ENCODE data around the gene POR.
"Not testable (repeated sequence)": the region's sequence is repeated elsewhere in the genome, so short reads cannot be mapped to it uniquely, and the experiment has no call there.

Gene POR

DNA sequence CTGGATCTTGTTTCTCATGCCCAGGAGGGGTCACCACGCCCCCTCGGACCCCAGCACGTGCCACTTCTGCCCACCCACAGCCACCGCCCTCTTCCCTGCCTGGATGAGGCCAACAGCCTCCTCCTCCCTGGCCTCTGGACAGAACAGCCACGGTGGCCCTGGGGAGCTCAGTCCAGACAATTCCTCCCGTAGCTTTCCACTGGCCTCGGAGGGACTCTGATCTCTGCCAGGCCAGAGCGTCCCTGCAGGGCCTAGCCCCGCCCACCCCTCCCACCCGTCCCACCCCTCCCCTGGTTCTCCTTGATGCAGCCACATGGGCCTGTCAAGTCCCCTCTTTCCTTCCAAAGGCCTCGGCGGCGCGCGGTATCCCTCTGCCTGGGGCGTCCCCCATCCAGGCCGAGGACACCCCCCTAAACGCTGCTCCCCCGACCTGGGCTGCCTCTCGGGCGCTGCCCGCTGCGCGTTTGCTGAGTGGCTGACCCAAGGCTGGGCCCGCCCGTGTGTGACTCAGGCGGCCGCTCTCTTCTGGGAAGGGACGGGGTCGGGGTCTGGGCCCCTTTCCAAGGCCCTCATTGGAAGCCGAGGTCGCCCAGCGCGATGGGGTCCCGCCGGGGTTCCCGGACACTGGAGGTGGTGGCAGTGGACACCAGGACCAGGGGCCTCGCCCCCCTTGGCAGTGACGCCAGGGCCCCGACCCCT lies 78.9 kb downstream of the POR start:
- no peak for DNase-seq

DNA sequence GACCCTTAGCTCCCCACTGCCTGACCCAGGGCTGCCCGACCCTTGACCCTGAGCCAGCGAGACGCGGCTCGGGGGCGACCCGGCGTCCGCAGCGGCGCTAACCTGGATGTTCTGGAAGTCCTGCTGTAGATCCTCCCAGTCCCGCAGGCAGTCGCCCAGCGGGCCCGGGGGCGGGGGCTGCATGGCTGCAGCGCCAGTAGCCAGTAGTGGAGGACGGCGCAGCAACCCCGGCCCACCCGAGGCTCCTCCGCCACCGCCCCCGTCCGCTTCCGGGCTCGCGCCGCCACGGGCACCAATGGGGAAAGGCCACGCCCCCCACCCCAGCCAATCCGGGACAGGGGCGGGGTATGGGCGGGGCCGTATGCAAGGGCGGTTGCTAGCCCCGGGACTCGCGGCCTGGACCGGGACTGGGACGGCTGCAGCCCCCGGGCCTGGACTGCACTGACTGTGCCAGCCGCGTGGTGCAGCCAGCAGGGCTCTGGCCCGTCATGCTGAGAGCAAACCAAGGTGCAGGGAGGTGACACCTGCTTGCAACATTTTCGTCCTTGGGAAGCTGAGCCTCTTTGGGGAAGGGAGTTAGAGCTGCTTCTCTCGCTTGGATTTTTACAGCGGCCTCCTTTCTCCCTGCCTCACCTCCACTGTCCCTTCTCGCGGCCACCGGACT lies 79.6 kb downstream of the POR start, which contains the start of gene TMEM120A:
Gene TMEM120A (minus strand): TSS at position 208 of the 664 bp plus-strand sequence. CDS start 25 bp downstream, at position 183.
- peak; percentile 87 for DNase-seq

DNA sequence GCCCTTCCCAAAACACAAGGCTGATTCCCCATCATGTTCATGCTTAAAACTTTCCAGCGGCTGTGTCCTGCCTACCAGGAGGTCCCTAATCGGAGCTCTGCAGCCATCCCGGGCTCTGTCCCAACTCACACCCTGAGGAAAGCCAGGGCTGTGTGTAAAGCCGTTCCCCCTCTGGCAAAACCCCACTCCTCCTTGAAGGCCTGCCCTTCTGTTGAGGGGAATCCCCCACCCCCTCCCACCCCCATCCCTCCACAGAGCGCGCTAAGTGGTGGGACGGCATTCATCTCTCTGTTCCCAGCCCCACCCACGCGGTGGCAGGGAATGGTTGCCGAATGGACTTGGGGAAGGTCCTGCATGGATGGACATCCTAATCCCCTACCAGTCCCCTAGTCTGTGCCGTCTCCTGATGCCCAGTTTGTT lies 80.1 kb downstream of the POR start:
- DNase-seq = no peak

DNA sequence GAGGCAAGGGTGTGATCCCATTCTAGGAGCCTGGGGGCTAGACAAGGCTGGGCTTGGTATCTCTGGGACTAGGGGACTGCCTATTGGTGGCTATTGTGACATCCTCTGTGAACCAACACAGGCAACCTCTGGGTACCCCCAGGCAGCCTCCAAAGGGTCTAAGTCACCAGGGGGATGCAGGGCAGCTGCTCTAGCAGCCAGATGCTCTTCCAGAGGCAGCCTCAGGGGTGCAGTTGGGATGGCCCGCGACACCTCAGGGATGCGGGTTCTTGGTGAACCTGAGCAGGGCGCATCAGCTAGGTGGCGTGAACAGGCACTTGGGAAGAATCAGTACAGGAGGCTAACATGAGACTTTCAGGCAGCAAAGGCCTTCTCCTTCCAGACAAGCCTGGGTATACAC lies 81.0 kb downstream of the POR start:
- DNase-seq = no peak

DNA sequence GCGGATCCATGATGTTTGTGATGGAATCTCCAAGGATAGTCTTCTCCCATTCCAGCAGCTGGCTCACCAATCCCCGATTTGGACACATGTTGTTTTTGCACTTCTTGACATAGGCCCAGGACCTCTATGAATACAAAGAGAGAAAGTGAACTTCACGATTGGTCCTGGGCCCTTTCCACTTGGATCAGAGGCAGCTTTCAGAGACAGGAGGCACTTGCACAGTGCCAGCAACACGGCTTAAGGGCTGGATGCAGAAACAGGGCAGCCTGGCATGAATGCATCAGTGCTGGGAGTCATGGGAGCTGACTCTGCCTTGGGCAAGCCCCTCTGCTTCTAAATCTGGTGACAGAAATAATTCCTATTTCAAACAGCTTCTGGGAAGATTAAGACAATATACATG lies 81.5 kb downstream of the POR start:
- no peak for DNase-seq

DNA sequence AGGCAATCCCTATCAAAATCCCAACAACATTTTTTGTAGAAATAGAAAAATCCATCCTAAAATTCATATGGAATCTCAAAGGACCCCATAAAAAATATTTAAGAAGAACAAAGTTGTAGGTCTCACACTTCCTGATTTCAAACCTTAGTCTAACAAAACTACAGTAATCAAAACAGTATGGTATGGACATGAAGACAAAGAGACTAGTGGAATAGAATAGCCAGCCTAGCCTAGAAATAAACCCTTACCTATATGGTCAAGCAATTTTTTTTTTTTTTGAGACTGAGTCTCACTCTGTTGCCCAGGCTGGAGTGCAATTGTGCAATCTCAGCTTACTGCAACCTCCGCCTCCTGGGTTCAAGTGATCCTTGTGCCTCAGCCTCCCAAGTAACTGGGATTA lies 83.1 kb downstream of the POR start:
- DNase-seq = no peak

DNA sequence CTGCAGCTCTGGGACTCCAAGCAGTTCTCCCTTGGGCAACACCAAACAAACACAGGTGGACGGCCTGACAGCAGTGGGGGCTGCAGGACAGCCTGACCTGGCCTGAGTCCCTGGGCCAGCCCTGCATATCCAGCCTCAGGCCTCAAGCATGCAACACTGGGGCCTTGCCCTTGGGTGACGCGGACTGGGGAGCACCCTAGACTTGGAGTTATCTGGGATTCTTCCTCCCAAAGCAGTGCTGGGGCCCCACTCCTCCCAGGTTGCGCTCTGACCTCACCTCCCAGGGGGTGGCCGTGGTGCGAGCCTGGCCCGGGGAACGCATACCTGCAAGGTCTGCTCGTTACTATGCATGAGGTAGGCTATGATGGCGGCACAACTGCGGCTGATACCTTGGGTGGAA lies 85.6 kb downstream of the POR start:
- no peak for DNase-seq

DNA sequence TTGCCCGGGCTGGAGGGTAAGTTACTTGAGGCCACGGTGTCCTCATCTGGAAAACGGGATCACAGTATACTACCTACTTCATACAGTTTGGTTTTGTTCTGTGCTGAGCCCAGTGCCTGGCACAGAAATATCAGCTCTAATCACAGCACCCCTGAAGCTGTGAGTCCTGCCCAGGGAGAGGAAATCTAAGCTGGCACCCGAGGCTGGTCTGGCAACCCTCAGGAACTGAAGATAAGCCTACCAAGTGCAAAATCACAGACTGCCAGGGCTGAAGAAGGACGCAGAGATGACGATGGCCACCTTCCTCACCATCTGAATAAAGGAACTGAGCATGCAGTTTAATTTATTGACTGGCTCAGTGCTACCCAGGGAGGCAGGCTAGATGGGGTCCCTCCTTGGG lies 87.2 kb downstream of the POR start:
- DNase-seq = no peak

DNA sequence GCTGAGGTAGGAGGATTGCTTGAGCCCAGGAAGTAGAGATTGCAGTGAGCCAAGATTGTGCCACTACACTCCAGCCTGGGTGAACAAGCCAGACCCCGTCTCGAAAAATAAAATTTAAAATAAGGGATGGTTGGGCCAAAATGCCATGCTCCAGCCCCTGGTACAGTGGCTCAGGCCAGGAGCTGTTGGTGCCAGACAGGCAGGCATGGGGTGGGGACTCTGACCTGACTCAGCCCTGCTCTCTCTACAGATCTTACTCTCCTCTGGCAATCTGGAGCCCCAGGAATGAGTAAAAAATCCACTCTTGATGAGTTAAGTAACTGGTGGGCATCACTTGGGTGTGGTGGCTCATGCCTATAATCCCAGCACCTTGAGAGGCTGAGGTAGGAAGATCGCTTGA lies 87.9 kb downstream of the POR start:
- DNase-seq = no peak

DNA sequence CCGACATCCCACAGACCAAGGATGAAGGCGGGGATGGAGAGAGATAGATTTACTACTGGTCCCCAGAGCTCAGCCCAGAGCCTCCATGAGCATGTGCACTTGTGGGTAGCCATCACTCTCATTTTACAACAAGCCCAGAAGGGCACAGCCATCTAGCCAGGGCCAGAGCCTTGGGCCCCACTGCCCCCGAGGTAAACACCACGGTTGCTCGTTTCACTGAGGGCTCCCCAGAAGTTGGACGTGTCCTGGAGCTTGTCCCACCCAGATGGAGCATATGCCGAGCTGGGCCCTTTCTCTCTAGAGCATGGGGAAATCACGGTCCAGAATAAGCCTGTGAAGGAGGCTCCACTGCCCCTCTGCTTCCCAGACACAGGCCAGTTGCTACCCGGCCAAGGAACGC lies 88.4 kb downstream of the POR start:
- DNase-seq = no peak

DNA sequence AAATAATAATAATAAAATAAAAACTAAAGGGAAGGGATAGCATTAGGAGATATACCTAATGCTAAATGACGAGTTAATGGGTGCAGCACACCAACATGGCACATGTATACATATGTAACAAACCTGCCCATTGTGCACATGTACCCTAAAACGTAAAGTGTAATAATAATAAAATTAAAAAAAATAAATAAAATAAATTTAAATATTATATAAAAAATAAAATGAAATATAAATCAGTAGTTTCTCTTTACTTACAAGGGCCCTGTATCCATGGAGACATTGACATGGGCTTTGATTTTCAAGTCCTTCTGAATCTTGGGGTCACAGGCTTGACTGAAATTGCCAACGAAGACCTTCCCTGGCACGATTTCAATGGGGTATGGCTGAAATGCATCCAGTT lies 90.0 kb downstream of the POR start:
- DNase-seq = not testable (repeated sequence)

DNA sequence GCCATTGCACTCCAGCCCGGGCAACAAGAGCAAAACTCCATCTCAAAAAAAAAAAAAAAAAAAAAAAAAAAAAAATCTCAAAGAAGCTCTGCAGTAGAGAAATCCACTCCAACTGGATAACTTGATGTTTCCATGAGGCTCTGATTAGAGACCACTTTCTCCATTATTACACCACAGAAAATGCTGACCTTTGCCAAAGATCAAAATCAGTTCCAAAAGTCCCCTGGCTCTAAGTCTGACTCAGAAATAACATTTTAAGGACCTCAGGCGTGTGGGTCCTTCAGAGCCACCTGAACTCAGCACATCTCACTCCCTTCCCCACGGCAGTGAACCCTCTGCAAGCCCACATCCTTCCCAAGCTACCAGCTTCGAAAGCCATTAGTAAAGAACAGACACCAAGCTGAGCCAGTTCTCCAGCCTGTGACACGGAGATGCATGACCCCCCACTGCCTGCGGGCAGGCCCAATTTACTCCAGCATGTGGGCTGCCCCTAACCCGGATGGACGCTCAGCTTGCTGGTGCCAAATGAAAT lies 93.3 kb downstream of the POR start:
- peak; percentile 29 for DNase-seq

DNA sequence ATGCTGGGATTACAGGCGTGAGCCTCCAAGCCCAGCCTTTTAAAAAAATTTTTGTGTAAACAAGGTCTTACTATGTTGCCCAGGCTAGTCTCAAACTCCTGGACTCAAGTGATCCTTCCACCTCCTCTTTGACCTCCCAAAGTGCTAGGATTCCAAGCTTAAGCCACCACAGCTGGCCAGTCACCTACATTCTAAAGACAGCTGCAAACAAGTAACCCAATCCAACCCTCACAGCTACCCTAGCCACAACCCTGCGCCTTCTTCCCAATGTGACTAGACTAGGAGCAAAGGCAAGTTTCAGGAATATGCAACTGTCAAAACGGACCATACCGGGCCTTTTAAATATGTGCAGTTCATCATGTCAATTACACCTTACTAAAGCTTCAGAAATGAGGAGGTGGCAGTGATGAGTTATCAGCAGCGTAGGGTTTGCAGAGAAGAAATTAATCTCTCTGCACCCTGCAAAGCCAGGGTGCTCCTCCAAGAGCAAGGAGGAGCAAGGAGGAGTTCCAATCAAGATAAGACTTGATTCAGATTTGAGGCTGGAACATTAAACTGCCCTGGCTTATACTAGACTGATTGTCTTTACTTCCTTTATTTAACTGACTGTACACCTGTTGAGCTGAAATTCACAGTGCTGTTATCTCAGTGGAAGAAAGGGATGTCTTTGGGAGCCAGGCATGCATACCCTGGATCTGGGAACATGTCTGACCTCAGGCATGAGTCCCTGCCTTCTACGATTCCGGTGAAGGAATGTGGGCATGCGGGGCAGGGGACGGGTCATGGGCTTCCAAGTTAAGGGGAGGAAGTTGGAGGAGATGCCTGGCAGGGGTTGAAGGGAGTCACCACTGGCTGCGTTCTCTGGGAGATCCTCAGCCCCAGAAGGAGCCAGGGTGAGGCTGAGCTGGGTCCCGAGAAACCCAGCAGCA lies 95.0 kb downstream of the POR start:
- DNase-seq = no peak

DNA sequence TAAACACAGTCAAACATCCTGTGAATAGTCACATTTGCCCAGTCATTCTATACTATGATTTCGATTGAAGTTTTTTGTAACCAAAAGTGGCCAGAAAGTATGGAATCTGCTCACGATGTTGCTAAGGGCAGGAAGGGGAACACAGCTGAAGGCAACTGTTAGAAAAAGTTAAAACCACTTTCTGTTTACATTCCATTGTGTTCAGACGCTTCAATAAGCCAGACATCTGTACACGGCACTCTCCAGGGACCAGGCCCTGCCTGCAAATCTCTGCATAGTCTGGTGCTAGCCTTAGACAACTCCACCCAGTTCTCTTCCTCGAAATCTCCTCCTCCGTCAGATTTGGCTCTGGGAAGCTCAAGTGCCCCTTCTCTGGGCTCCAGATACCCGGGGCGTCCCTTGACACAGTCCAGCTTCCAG lies 96.5 kb downstream of the POR start:
- no peak for DNase-seq

DNA sequence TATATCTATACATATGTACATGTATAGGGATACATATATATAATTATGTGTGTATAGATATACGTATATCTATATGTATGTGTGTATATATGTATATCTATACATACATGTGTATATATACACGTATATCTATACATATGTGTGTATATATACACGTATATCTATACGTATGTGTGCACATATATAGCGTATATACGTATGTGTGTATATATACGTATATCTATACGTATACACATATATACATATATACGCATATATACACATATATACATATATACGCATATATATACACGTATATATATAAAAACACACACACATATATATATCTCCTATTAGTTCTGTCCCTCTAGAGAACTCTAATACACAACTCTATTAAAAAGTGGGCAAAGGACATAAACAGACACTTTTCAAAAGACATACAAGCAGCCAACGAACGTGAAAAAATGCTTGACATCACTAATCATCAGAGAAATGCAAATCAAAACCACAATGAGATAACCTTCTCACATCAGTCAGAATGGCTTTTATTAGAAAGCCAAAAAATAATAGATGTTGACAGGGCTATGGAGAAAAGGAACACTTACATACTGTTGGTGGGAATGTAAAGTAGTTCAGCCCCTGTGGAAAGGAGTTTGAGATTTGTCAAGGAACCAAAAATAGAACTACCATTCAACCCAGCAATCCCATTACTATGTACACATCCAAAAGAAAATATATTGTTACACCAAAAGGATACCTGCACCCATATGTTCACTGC lies 101.4 kb downstream of the POR start:
- no peak for DNase-seq

DNA sequence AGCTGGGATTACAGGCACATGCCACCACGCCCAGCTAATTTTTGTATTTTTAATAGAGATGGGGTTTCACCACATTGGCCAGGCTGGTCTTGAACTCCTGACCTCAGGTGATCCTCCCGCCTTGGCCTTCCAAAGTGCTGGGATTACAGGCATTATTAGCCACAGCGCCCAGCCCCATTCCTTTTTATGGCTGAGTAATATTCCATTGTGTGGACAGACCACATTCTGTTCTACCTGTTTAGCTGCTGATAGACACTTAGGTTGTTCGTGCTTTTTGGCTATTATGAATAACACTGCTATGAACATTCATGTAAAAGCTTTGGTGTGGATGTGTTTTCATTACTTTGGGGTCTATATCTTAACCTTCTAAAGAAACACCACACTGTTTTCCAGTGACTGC lies 103.6 kb downstream of the POR start:
- DNase-seq = not testable (repeated sequence)

DNA sequence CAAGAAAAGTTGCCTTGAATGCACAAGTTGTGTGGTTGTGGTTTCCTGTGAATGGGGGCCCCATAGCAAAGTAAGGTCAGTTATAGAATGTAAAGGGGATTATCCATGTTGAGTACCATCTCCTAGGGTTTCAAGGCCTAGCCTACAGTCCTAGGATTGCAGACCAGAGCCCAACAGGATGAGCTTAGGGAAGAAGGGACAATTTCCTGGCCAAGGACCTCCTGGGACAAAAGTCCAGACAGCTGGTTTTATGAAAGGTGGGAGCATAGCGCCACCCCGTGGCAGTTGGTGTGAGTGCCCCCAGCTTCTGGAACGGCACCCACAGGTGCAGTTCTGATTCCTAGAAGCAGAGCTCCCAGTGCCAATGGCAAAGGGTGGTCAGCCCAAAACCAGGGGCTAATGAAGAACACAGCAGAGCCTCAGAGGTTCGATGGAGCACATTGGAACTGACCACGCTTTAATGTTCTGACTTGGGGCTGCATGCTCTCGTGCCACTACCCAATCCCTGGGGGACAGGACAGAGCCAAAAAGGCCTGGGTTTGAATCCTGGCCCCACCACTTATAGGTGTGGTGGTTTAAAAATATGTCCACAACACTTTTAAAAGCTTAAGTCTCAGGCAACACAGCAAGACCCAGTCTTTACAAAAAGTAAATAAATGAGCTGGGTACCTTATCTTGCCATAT lies 105.2 kb downstream of the POR start:
- DNase-seq = peak; percentile 62

DNA sequence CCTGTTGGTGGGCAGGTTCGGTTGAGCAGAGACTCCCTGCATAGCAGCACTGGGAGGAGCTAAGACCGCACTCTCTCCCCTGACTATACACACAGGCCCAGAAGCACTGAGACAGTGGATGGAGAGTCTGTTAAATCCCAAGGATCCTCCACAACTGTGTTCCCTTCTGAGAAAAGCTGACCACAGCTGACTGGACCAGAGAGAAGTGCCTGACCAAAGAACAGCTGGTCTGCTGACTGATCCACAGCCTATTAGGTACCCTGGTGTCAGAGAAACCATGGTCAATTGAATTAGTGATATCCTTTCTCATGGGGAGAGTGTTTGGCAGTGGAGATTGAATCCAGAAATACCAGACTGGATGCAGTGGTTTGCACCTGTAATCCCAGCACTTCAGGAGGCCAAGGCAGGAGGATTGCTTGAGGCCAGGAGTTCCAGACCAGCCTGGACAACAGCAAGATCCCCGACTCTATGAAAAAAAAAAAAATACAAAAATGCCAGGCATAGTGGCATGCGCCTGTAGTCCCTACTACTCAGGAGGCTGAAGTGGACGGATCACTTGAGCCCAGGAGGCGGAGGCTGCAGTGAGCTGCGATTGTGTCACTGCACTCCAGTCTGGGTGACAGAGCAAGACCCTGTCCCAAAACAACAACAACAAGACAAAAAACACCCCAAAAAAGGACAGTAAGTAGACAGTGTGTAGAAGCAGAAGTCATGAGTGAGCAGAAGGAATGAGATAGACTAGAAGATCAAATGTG lies 107.2 kb downstream of the POR start:
- no peak for DNase-seq

DNA sequence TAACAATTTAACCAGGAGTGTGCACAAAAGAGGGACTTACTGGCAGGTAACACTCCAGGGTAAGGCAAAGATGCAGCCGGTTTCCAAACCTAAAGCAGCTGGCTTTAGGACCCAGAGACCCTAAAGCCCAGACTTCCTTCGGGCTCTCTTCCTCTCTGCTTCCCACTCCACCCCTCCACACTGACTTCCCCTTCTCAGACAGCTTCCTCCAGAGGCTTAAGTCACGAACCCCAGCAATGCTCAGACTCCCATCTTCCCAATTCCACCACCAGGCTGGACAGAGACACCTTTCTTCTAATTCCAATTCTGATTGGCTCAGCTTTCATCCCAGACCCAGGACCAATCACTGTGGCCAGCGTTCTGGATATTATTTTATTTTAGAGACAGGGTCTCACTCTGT lies 108.0 kb downstream of the POR start:
- no peak for DNase-seq

DNA sequence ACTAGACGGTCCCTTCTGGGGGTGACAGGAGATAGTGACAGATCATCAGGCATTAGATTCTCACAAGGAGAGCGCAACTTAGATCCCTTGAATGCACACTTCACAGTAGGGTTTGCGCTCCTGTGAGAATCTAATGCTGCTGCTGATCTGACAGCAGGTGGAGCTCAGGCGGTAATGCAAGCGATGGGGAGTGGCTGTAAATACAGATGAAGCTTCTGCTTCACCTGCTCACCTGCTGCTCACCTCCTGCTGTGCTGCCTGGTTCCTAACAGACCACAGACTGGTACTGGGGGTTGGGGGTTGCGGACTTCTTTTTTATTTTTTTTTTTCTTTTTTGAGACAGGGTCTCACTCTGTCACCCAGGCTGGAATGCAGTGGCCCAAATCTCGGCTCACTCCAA lies 114.7 kb downstream of the POR start:
- DNase-seq = not testable (repeated sequence)

DNA sequence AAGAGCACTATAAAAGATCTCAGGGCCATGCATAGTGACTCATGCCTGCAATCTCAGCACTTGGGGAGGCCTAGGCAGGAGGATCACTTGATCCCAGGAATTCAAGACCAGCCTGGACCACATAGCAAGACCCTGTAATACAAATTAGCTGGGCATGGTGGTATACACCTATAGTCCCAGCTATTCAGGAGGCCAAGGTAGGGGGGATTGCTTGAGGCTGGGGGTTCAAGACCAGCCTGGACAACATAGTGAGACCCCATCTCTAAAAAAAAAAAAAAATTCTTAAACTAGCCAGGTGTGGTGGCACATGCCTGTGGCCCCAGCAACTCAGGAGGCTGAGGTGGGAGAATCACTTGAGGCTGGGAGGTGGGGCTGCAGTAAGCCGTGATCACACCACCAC lies 117.0 kb downstream of the POR start:
- no peak for DNase-seq

Measured in CD4-positive, alpha-beta T cell treated with Interleukin-4 for 4 hours (primary cell).